GM12874 (cell line): Measurements from ENCODE around the gene TNFAIP2.
A peak's percentile ranks its signal among the peaks of the same experiment; 100 is the strongest.

ENCODE experiments used
- TF ChIP-seq, protein P1 (sequence below): IDR thresholded peaks from 2 replicates; pipeline ENCODE4 v1.5.1; 2011; ENCODE audit warnings: low read depth, mild to moderate bottlenecking, control low read depth, low read length, moderate library complexity; ENCODE audit not compliant: insufficient read depth

The TNFAIP2 gene

DNA sequence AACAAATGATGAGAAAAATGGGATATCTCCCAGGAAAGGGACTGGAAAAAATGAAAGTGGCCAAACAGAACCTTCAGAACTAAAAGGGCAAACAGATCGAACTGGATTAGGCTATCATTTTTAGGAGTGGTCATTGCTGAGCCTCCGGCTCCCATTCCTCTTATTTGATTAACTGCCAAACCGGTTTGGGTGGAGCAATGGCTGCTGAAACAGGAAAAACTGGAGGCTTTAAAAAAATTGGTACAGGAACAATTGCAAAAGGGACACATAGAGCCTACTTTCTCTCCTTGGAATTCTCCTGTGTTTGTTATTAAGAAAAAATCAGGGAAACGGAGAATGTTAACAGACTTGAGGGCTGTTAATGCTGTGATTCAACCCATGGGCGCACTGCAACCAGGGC, 49.7 kb downstream of the TNFAIP2 start:
- TF ChIP-seq, protein P1, sequence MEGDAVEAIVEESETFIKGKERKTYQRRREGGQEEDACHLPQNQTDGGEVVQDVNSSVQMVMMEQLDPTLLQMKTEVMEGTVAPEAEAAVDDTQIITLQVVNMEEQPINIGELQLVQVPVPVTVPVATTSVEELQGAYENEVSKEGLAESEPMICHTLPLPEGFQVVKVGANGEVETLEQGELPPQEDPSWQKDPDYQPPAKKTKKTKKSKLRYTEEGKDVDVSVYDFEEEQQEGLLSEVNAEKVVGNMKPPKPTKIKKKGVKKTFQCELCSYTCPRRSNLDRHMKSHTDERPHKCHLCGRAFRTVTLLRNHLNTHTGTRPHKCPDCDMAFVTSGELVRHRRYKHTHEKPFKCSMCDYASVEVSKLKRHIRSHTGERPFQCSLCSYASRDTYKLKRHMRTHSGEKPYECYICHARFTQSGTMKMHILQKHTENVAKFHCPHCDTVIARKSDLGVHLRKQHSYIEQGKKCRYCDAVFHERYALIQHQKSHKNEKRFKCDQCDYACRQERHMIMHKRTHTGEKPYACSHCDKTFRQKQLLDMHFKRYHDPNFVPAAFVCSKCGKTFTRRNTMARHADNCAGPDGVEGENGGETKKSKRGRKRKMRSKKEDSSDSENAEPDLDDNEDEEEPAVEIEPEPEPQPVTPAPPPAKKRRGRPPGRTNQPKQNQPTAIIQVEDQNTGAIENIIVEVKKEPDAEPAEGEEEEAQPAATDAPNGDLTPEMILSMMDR: no peak

DNA sequence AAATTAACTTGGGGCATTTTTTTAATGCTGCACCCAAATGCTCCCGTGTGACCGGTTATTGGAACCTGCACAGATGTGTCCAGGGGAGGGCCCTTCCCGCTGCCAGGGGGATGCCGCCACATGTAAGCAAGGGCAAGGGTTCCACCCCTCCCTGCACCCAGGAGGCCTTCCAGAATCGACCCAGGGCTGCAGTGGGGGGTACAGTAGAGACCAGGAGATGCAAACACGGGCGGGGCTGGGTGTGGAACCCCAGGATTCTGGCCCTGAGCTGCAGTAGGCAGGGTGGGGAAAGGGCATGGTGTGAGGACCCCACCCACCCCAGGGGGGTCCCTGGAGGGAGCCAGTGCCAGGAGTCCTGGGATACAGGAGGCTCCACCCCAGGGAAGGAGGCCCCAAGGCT, 54.1 kb downstream of the TNFAIP2 start:
- TF ChIP-seq, protein P1: no peak

DNA sequence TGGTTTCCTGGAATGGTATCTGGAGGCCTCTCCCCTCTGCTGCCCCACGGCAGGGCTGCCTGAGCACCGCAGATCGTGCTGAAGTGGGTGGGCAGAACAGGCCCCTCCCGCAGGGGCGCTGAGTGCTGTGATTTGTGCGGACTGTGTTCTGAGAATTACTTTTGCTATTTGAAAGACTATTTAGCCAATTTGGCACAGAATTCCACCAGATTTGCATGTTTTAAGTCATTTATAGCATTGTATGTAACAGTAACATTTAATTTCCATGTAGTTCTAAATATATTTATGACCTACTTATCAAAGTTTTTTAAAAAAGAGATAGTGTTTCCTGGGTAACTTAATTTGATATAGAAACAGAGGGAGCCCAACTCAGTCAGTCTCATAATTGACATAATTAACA, 55.3 kb downstream of the TNFAIP2 start:
- TF ChIP-seq, protein P1: no peak

DNA sequence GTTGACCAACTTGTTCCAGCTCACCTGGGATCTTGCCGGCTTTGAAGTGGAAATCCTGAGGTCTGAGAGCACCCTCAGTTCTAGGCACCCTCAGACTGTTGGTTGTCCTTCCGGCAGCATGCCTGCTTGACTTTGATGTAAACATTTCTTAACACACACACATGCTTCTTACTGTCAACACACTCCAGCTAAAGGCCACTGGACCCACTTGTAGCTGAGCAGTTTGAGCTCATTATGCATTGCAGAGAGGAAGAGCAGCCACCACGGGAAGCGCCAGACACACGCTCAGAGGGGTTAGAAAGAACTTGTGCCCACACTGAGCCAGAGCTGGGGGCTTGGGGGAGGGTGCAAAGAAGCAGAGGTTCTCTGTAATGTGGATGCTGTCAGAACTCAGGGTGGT, 55.8 kb downstream of the TNFAIP2 start:
- TF ChIP-seq, protein P1: no peak

DNA sequence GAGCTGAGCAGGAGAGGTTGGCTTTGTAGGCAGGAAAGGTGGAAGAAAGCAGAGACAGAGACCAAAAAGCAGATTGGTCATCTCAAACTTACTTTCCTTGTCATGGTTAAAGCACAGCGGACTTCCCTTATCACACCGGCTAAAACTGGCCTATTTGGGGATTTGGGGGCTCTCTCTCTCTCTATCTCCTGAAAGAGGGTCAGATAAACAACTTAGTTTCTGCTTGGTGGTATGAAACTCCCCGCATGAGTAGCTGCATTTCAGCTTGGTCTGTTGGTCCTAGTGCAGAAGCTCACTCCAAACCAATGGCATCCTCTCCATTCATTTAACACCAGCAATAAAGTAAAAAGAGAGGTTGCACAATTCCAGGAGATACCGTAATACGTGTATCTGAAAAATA, 57.1 kb downstream of the TNFAIP2 start:
- TF ChIP-seq, protein P1: no peak

DNA sequence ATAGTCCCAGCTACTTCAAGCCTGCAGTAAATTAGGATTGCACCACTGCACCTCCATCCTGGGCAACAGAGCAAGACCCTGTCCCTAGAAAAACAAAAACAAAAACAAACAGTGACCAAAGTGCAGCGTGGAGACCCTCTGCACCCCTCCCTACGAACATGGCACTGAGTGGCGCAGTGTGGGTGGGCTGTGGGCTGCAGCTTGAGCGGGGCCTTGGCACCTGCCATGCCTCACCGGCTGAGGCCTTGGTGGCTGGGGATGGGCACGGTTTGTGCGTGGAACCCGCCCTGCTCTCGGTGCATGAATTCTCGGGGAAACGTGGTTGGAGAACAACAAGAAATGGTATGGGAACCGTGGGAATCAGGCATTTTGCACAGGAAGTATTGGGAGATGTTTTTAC, 60.8 kb downstream of the TNFAIP2 start:
- TF ChIP-seq, protein P1: no peak

DNA sequence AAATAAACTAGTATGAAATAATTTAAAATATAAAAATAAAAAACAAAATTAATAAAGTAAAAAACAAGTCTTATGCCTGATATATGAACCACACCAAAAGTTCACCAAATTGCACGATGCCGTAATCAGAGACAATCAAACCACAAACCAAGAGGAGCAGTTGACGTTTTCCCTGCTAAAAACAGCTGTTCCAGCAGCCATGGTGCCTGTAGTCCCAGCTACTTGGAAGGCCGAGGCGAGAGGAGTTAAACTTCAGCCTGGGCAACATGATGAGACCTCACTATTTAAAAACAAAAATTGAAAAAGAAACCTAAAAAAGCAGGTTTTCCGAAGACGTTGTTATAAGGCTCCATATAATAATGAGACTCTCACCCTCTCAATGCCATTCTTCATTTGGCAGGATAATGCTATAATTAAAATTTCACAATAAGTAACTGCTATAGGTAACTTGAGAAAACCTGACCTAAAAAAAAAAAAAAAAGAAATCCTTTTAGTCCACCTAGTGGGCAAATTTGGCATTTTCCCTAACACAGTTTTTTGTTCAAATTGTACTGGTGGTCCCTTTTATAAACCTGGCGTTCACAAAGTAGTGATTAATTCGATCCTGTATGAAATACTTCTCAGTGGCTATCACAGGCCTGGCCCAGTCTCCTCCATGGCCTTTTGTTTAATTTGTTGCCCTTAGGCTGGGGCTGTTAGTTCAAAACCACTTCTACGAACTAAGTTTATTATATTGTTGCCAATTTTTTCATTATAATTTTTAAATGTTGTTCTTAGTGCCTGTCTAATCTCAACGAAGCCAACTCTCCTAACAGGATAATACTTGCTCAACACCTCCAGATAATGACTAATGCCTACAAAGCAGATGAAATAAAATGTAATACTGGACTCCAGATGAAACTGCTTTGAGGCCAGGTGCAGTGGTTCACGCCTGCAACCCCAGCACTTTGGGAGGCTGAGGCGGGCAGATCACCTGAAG, 62.1 kb downstream of the TNFAIP2 start:
- TF ChIP-seq, protein P1: peak; percentile 43; the same call in 1 of the 2 replicates
